ENCODE results near the gene SS18L1. TPM values are rescaled to one million over a fixed set of nuclear protein-coding genes. Genes with fewer than 3 reads are reported as not detected.

Gene SS18L1
- total RNA-seq, 1 experiment from 2014 or later: 21.6 TPM

GRCh38 chr20:62202676-62203377 lies 59.3 kb downstream of the SS18L1 start:
- Histone ChIP-seq H3K27me3 (ENCODE audit: control insufficient read depth, insufficient read depth, low read length) (no peaks in the 10 kb centered on the region), H3K4me3 (ENCODE audit: low read depth in 2 of 2, low read length in 2 of 2) (no peak overlapping the region), H3K27ac (ENCODE audit: low read length) (no peak overlapping the region), H3K4me1 (ENCODE audit: control insufficient read depth, insufficient read depth, low read length) (no peaks in the 10 kb centered on the region), H3K9me3 (ENCODE audit: control insufficient read depth, insufficient read depth, low read depth, low read length) (no peaks in the 10 kb centered on the region), H3K36me3 (ENCODE audit: control insufficient read depth, insufficient read depth, low read length) (peaks cover 8% of the 10 kb centered on the region)
- ChIA-PET POLR2A (no interaction called here), CTCF (no interaction called here)
- TSS peak; percentile 69 for BruUV-seq (replicated peaks)
- no peak for TF ChIP-seq CTCF (IDR thresholded peaks at IDR 0.05)
- in situ Hi-C loops (cut with HindIII; ENCODE audit: low pct_unique_long_range_greater_than_20kb, low sequenced_read_pairs): no loop called here
- intact Hi-C loops (cut with micrococcal nuclease; ENCODE audit: unreplicated experiment): no loop called here
- no peak for DNase-seq (ENCODE audit: low read depth, low spot score)
- ATAC-seq: no peak

GRCh38 chr20:62203378-62204030 lies 59.9 kb downstream of the SS18L1 start:
- Histone ChIP-seq H3K27ac (ENCODE audit: low read length) (no peak overlapping the region), H3K36me3 (ENCODE audit: control insufficient read depth, insufficient read depth, low read length) (peaks cover 6% of the 10 kb centered on the region), H3K4me1 (ENCODE audit: control insufficient read depth, insufficient read depth, low read length) (no peaks in the 10 kb centered on the region), H3K9me3 (ENCODE audit: control insufficient read depth, insufficient read depth, low read depth, low read length) (no peaks in the 10 kb centered on the region), H3K4me3 (ENCODE audit: low read depth in 2 of 2, low read length in 2 of 2) (no peak overlapping the region), H3K27me3 (ENCODE audit: control insufficient read depth, insufficient read depth, low read length) (no peaks in the 10 kb centered on the region)
- no TSS peak for BruUV-seq (replicated peaks)
- TF ChIP-seq CTCF (IDR thresholded peaks at IDR 0.05) (no peak), SIN3A (IDR thresholded peaks at IDR 0.05; ENCODE audit: borderline replicate concordance, insufficient read depth, low read depth, low read length) (no peak), REST (IDR thresholded peaks at IDR 0.05; ENCODE audit: insufficient read depth in 1 of 2, low read depth in 2 of 2, low read length in 1 of 2) (no peak), TCF7L2 (IDR thresholded peaks at IDR 0.05; ENCODE audit: low read depth, low read length) (no peak), POLR2AphosphoS5 (IDR thresholded peaks at IDR 0.05; ENCODE audit: low read depth, low read length) (no peak)
- DNase-seq (ENCODE audit: low read depth, low spot score) (no peak), ATAC-seq (no peak)
- intact Hi-C loops (cut with micrococcal nuclease; ENCODE audit: unreplicated experiment): no loop called here
- CTCF ChIA-PET: no interaction called here
- in situ Hi-C loops (cut with HindIII; ENCODE audit: low pct_unique_long_range_greater_than_20kb, low sequenced_read_pairs): no loop called here
- POLR2A ChIA-PET: no interaction called here

Data from Panc1 (cell line).